Fibroblast of lung (primary cell): Measurements from ENCODE around the gene CORO6.

Source experiments
- EZH2 ChIP-seq: IDR thresholded peaks from 2 replicates; pipeline ENCODE4 v1.5.1; 2012; ENCODE audit warnings: low read length, control low read depth, mild to moderate bottlenecking; ENCODE audit errors: missing control alignments
- TF ChIP-seq, protein P1 (sequence below), 2 donors: IDR thresholded peaks in 1 of 2; conservative IDR thresholded peaks in 1 of 2; 1 replicate in 1 of 2; 2 replicates in 1 of 2; pipeline ENCODE4 v1.5.1; 2011 to 2012; ENCODE audit warnings: low read length in 2 of 2, control low read depth in 1 of 2, inconsistent platforms in 1 of 2, low read depth in 1 of 2, mild to moderate bottlenecking in 1 of 2

DNA sequence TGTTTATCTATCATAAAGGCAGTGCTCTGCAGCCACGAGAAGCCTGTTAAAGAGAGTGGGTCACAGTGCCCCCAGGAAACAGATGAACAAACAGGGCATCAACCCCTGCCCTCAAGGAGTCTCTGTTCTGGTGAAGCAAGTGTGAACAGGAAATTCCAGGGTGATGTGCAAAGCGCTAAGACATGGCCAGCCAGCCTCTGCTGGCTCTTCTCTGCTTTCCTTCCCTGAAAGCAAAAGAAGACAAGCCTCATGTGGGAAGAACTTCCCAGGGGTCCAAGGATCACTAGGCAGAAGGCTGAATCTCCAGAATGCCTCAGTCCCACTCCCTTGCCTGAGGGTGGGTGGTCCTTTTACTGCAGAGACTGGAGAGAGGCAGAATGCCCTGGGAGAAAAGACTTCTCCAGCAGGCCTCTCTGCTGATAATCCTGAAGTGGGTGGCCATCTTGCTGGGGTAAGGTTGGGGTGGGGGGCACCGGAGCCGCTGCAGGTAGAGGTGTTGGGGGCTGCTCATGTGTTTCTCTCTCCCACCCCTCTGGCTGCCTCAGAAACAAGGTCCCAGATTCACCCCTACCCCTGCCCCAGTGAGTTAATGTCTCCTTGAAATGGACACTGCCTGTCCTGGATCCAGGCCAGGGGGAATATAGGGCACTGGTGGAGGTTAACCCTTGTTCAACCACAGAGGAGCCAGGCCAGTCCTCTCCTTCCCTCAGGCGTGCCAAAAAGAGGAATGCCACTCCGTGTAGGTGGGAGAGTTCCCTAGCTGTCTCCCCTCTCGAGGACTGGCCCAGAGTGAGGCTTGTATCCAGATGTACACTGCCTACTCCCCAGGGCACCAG lies 27.4 kb downstream of the CORO6 start:
- TF ChIP-seq, protein P1, sequence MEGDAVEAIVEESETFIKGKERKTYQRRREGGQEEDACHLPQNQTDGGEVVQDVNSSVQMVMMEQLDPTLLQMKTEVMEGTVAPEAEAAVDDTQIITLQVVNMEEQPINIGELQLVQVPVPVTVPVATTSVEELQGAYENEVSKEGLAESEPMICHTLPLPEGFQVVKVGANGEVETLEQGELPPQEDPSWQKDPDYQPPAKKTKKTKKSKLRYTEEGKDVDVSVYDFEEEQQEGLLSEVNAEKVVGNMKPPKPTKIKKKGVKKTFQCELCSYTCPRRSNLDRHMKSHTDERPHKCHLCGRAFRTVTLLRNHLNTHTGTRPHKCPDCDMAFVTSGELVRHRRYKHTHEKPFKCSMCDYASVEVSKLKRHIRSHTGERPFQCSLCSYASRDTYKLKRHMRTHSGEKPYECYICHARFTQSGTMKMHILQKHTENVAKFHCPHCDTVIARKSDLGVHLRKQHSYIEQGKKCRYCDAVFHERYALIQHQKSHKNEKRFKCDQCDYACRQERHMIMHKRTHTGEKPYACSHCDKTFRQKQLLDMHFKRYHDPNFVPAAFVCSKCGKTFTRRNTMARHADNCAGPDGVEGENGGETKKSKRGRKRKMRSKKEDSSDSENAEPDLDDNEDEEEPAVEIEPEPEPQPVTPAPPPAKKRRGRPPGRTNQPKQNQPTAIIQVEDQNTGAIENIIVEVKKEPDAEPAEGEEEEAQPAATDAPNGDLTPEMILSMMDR (conservative IDR thresholded peaks at IDR 0.05 in 1 of 2, IDR thresholded peaks at IDR 0.05 in 1 of 2; ENCODE audit: low read depth in 1 of 2, low read length in 2 of 2) = no peak
- TF ChIP-seq EZH2 = no peak
